Activated CD4-positive, alpha-beta T cell treated with anti-CD3 and anti-CD28 coated beads for 24 hours (primary cell): ENCODE results near the gene CTTN.

ENCODE experiments used
- DNase-seq, 2 donors: peaks; one replicate each; pipeline ENCODE4 v3.0.0-alpha.2; 2020; ENCODE audit warnings: low read depth in 2 of 2

Gene CTTN

DNA sequence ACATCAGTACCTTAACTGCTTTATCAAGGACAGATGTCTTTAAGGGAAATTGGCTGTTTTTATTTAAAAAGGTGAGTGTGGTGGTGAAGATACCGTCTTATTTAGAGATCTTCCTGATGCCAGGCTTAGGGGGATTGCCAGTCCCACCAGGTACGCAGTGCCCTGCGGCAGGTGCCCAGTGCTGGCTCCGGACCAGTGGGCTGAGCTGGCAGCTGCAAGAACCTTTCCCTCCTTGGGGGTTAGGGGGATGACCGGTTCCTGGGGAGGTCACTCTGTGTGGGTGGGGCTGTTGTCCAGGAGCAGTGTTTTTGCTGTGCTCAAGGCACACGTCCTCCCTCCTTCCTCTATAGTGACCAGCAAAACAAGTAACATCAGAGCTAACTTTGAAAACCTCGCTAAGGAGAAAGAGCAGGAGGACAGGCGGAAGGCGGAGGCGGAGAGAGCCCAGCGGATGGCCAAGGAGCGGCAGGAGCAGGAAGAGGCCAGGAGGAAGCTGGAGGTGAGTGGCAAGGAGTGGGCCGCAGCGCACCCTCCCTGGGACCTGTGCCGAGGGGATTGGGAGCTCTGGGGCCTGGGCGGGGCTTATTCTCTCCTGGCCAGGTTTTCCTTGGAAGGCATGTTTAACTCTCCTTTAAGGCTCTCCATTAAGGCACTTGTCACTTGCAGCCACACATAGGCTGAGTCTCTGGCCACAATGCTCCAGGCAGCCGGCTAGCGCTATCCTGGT is 30.5 kb downstream of the CTTN start:
- no peak for DNase-seq

GRCh38 chr11:70429428-70429705 is 31.0 kb downstream of the CTTN start:
- no peak for DNase-seq

GRCh38 chr11:70429724-70430521 is 31.6 kb downstream of the CTTN start:
- DNase-seq, result no peak

GRCh38 chr11:70430671-70431574 is 32.6 kb downstream of the CTTN start:
- no peak for DNase-seq

GRCh38 chr11:70431611-70432010 is 33.3 kb downstream of the CTTN start:
- no peak for DNase-seq

- no peak for DNase-seq
Measured at GRCh38 chr11:70432065-70432464, 33.7 kb downstream of the CTTN start.

DNA sequence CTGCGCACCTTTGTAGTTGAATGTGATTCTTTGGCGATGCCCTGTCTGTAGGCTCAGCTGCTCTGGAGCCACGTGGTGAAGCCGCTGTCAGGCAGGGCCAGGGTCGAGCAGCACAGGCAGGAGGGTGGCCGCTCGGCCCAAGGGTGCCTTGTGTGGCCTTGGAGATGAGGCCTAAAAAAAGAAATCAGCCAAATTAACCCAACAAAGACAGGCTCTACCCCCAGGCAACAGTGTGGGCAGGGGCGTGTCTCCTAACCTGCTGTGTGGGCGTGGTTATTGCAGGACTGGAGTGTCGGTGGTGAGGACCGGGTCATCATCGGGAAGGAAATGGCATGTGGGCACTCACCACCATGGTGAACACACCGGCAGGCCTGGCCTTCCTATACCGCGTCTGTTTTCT is 34.3 kb downstream of the CTTN start:
- DNase-seq, result no peak

GRCh38 chr11:70433038-70433437 is 34.7 kb downstream of the CTTN start:
- no peak for DNase-seq

GRCh38 chr11:70433526-70433925 is 35.2 kb downstream of the CTTN start:
- no peak for DNase-seq

GRCh38 chr11:70433966-70434812 is 35.9 kb downstream of the CTTN start:
- no peak for DNase-seq

DNA sequence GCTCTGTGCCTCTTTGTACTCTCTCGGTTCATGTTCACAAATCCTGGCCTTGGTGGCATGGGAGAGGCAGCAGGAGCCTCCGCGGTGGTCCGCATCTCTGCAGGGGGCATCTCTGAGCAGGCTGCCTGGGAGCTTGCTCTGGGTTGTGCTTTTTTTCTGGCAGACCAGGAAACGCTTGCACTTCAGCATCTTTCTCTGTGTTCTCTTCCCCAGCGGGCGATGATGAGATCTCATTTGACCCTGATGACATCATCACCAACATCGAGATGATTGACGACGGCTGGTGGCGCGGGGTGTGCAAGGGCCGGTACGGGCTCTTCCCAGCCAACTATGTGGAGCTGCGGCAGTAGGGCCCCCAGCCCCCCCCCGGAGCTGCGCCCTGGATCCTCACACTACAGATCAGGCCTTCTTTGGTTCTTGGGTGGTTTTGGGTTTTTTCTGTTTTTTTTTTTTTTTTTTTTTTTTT is 36.5 kb downstream of the CTTN start:
- no peak for DNase-seq

DNA sequence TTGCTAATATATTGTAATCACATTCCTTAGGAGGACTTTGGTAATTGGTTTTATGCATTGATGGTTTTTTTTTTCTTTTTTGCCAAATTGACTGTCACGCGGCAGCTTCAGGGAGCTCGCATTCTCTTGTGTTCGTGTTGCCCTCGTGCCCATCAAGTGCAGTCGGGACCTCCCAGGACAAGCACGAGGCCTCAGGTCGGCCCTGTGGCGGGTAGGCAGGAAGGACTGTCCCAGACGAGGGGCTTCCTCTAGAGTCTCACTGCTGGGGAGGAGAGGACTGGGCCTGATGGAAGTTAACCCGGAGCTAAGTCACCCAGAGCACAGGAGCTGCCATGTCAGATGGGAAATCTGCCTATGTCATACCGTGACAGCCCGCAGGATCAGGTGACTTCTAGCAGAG is 37.0 kb downstream of the CTTN start:
- DNase-seq, result no peak

- DNase-seq, result no peak
Measured at GRCh38 chr11:70435765-70436500, 37.6 kb downstream of the CTTN start.

DNA sequence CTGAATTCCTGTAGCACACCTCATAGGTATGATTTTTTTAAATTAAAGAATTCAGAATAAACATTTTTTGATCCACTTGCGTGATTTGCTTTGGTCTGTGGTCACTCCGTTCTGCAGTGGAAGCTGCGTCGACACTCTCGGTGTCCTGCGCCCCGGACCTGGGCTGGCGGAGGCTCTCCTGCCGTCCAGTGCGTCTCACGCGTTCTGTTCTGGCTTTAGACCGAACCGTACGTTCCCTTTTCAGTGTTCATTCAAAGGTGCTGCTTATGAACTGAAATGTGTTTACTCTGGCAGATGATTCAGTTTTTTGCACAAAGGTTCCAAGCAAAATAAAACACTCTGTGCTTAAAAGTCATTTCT is 38.2 kb downstream of the CTTN start:
- DNase-seq, result no peak

DNA sequence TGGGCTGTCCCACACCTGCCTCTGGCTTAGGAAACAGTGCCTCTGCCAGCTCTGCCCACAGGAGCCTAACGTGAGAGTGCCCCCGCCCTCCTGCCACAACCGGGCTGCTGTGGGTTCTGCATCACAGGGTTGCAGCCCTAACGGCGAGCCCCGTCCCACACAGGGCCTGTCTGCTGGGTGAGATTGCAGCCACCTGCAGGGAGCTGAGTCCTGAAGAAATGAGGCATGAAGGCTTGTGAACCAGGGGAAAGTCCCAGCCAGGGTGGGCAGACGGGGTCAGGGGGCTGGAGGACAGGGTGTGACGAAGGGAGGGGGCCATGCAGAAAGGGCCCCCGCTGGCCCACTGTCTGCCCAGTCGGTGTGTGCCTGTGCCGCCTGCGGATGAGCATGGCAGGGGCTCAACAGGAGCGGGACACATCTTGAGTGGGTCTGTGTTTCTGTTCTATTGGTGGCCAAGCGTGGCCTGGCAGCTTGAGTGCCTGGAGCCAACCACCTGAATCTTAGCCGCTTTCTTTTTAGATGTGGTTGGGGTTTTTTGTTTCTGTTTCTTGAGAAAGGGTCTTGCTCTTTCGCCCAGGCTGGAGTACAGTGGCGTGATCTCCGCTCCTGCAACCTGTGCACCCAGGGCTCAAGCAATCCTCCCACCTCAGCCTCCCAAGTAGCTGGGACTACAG is 38.9 kb downstream of the CTTN start:
- no peak for DNase-seq

GRCh38 chr11:70440206-70440605 is 41.9 kb downstream of the CTTN start:
- DNase-seq, result no peak

- no peak for DNase-seq
Measured at GRCh38 chr11:70443773-70444030, 45.4 kb downstream of the CTTN start.

- no peak for DNase-seq
Measured at GRCh38 chr11:70445091-70445490, 46.8 kb downstream of the CTTN start.

GRCh38 chr11:70445605-70446004 is 47.3 kb downstream of the CTTN start:
- DNase-seq, result no peak

DNA sequence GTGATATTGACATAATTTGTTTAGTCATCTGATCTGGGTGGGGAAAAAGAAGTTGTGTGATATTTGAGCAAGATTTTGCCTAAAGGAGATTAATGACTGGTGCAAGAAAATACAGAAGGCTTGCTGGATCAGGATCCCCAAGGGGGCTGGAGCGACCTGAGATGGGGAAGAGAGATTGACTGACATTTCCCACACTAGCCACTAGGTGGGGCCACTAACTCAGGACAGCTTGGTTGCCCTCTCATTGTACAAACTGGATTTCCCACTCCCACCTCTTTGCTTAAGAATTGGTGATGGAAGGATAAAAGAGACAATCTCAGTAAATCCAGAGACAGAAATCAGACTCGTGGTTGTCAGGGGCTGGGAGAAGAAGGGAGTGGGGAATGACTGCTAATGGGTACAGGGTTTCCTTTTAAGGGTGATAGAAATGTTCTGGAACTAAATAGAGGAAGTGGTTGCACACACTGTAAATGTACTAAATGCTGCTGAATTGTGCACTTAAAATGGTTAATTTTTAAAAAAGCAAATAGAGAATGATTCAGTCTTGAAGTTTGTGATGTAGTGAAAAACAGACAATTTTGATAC is 50.7 kb downstream of the CTTN start:
- no peak for DNase-seq
